Activated T-cell treated with anti-CD3 and anti-CD28 coated beads for 4 hours (primary cell): ENCODE data around the gene TESK1.

ENCODE experiments used
- DNase-seq: peaks from one replicate; pipeline ENCODE4 v3.0.0-alpha.2; 2020

The TESK1 gene

GRCh38 chr9:35649431-35650340 is 44.6 kb downstream of the TESK1 start:
- DNase-seq = peak; percentile 48

- no peak for DNase-seq
Observed at GRCh38 chr9:35650341-35651158, 45.5 kb downstream of the TESK1 start, which contains the start of gene SIT1. Gene SIT1 (minus strand): TSS chr9:35650931. CDS start chr9:35650853, 78 bp downstream.

- DNase-seq = no peak
Observed at GRCh38 chr9:35651956-35652828, 47.1 kb downstream of the TESK1 start.

- DNase-seq = no peak
Observed at GRCh38 chr9:35652829-35653209, 47.8 kb downstream of the TESK1 start.

GRCh38 chr9:35653611-35654010 is 48.5 kb downstream of the TESK1 start:
- DNase-seq = no peak

- no peak for DNase-seq
Observed at GRCh38 chr9:35656348-35656747, 51.3 kb downstream of the TESK1 start.

- no peak for DNase-seq
Observed at GRCh38 chr9:35656831-35657545, 51.9 kb downstream of the TESK1 start.

GRCh38 chr9:35657546-35658136 is 52.6 kb downstream of the TESK1 start, which contains the start of gene RMRP:
Gene RMRP (minus strand): TSS chr9:35658019.
- peak; percentile 90 for DNase-seq

- DNase-seq = peak; percentile 73
Observed at GRCh38 chr9:35658137-35658967, 53.3 kb downstream of the TESK1 start, which contains the start of gene CCDC107. Gene CCDC107 (plus strand): TSS chr9:35658292. CDS start chr9:35658380, 88 bp downstream.

GRCh38 chr9:35658968-35659220 is 53.8 kb downstream of the TESK1 start:
- no peak for DNase-seq

GRCh38 chr9:35659340-35659739 is 54.3 kb downstream of the TESK1 start:
- DNase-seq = no peak
